Activated CD8-positive, alpha-beta memory T cell treated with anti-CD3 and anti-CD28 coated beads for 48 hours (primary cell): Measurements from ENCODE around the gene FGD6.
"Not testable (repeated sequence)": the region's sequence is repeated elsewhere in the genome, so short reads cannot be mapped to it uniquely, and the experiment has no call there.

Source experiments
- DNase-seq, 3 experiments: peaks; one replicate each; pipeline ENCODE4 v3.0.0-alpha.2; 2020; ENCODE audit warnings: low read depth in 2 of 3, low spot score in 2 of 3

Gene FGD6

DNA sequence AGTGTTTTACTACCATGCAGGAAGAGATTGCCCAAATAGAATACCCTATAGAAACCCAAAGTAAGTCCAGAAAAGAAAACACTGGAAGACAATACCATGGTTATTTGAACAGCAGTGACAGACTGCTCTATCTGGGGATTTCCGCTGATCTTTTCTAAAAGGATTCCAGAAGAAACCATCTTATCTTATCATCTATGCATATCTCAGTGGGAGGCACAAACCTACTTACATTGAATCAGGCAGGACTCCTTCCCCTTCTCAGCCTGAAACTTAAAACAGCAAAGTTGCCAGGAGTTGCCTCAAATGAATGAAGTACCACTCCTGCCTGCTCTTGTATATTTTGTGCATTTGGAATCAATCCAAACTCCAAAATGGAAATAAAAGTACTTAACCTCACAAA, 87.2 kb downstream of the FGD6 start:
- DNase-seq: no peak

DNA sequence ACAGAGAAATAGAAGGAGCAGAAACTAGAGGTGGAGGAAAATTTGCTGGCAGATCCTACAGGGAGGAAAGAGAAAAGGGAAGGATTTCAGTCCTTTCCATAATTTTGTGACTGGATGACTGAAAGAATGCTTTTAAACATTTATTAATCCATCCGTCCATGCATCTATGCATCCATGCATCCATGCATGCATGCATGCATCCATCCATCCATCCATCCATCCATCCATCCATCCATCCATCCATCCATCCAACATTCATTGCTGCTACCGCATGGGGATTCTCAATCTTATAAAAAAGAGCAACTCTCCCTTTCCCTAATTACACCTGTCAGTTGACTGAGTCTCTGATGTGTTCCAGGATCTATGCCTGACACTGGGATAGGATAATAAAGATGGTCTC, 88.2 kb downstream of the FGD6 start:
- DNase-seq: no peak

- no peak for DNase-seq
Observed at GRCh38 chr12:95126736-95127135, 90.5 kb downstream of the FGD6 start.

DNA sequence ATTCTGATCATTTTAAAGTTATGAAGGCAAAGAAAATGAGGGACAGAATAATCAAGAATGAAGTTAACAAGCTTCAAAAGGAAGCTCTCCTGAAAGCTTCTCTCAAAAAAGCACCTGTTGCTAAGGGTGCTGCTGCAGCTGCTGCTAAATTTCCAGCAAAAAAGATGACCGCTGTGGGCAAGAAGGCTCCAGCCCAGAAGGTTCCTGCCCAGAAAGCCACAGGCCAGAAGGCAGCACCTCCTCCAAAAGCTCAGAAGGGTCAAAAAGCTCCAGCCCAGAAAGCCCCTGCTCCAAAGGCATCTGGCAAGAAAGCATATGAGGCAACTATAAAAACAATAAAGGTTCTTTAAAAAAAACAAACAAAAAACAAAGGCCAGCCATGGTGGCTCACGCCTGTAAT, 91.2 kb downstream of the FGD6 start:
- DNase-seq: no peak

DNA sequence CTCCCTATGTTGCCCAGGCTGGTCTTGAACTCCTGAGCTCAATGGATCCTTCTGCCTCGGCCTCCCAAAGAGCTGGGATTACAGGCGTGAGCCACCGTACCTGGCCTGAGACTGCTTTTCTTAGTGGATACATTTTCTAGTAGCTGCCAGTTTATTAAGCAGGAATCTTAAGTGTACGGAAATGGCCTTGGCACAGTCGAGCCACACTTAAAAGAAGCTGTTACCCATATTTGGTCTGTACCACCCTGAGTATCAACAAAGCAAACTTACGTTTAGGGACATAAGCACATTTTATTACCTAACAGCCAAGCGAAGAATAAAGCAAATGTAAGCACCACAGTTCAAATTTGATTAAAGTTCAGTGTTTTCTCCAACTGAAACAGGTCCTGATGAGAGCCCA, 93.2 kb downstream of the FGD6 start:
- DNase-seq: no peak

GRCh38 chr12:95118788-95119179, 98.5 kb downstream of the FGD6 start:
- no peak for DNase-seq

DNA sequence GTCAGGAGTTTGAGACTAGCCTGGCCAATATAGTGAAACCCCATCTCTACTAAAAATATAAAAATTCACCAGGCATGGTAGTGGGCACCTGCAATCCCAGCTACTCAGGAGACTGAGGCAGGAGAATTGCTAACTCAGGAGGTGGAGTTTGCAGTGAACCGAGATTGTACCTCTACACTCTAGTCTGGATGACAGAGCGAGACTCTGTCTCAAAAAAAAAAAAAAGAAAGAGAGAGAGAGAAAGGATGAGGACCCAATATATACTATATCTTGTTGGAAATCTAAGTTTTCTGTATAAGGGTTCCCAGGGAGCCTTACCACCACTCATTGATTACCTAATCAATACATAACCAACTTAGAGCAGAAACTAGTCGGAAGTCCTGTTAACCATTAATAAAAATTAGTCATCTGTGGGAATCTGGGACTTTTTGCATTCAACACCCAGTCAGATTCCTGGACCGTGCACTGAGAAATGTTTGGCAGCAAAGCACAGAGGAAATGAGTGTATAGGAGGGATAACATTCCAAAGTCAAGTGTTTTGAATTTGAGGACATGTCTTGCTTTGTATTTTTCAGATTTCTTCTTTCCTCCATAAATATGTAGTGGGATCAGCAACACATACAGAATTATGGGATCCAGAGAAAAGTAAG, 99.0 kb downstream of the FGD6 start:
- DNase-seq: no peak

DNA sequence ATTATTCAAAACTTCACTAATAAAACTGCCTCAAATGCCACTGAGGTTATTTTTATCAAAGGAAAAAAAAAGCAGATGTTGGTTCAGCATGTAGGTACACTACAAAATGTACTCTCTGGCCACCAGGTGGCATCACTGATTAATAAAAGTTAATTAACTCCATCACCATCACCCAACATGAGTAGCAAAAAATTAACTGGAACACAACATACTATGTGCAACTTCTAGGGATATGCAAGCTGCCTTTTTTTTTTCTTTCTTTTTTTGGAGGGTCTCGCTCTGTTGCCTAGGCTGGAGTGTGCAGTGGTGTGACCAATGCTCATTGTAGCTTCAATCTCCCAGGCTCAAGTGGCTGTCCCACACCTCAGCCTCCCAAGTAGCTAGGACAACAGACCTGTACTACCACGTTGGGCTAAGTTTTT, 100.1 kb downstream of the FGD6 start:
- peak in 1 of 3 experiments; percentile 13 for DNase-seq

GRCh38 chr12:95116773-95117172, 100.5 kb downstream of the FGD6 start:
- DNase-seq: no peak

DNA sequence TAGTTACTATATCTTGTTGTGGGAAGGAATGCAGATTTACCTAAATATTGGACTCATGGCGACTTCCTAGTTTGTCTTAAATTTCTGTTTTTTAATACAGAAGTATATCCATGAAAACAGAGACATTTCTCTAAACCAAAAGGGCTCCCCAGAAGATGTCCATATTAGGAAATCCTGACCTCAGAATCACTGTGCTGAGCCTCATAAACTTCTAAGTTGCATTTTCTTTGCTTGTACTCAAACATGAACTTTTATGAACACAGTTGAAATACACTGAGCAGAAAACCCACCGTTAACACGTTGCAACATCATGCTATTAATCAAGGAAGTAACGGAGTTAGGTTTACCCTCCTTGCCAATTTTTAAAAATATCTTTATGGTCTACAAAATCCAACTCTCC, 100.9 kb downstream of the FGD6 start:
- DNase-seq: no peak

- DNase-seq: no peak
Observed at GRCh38 chr12:95115641-95116040, 101.6 kb downstream of the FGD6 start.

- DNase-seq: no peak
Observed at GRCh38 chr12:95114766-95115405, 102.4 kb downstream of the FGD6 start.

- no peak for DNase-seq
Observed at GRCh38 chr12:95107362-95107761, 109.9 kb downstream of the FGD6 start.

DNA sequence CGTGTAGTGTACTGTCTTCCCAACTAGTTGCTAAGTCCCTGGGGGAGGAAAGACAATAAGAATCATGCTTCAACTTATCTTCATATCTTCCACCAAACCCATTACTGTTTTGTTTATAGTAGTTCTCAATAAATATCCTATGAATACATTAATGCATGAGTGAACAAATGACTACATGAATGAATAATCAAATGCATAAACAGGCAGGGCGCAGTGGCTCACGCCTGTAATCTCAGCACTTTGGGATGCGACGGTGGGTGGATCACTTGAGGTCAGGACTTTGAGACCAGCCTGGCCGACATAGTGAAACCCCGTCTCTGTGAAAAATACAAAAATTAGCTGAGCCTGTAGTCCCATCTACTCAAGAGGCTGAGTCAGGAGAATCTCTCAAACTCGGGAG, 111.7 kb downstream of the FGD6 start:
- no peak for DNase-seq

GRCh38 chr12:95104919-95105452, 112.3 kb downstream of the FGD6 start:
- no peak for DNase-seq

DNA sequence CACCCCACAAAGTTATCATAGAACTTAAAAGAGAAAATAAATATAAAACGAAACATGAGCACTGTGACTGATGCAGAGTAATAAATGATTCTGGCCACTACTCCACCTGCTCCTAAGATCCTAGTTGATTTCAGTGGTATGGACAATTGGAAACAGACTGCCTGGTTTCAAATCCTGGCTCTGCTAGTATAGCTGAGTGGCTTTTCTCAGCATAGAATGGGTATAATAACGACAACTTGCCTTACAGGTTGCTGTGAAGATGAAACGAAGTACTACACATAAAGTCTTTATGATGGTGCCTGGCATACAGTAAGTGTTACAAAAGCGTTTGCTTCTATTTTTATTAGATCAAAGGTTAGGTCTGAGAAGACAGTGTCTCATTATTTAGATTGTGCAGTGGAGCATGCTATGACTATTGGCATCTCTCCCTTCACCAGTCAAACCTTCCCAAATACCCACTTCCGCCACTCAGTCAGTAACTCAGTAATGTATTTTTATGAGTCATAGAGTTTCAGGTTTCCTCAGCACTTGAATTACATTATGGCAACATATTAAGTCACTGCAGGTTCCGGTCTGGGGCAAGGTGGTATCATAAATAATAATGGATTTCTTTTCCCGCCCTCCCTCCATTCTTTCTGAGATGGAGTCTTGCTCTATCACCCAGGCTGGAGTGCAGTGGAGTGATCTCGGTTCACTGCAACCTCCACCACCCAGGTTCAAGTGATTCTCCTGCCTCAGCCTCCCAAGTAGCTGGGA, 114.2 kb downstream of the FGD6 start:
- DNase-seq: no peak

DNA sequence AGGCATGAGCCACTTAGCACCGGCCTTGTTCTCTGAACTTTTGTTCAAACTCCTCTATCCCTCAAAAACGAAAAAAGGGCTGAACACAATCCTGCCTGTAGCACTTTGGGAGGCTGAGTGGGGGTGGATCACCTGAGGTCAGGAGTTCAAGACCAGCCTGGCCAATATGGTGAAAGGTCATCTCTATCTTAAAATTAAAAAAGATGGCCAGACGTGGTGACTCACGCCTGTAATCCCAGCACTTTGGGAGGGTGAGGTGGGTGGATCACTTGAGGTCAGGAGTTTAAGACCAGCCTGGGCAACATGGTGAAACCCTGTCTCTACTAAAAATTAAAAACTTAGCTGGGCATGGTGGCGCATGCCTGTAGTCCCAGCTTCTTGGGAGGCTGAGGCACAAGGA, 115.3 kb downstream of the FGD6 start:
- DNase-seq: not testable (repeated sequence)

GRCh38 chr12:95100264-95101190, 116.7 kb downstream of the FGD6 start:
- no peak for DNase-seq

DNA sequence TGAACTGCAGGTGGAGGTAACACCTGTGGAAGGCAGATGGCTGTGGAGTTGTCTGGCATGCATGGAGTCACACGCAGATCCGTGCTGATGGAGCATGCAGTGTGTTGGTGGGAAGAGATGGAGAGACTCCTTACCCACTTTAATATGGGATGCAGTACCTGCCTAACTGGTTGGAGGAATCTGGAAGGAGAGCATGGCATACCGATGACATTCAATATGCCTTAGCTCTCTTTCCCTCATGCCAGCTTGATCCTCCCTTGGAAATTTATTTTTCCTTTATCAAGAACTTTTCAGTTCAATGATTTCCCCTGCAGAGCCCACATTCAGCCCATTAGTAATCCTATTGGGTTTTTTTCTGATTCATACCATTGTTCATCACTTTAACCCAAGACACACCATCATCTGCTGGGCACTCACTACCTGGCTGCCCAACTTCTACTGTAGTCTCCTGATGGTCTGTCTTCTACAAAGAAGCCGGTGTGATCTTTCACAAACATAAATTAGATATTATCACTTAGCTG, 117.9 kb downstream of the FGD6 start:
- no peak for DNase-seq

DNA sequence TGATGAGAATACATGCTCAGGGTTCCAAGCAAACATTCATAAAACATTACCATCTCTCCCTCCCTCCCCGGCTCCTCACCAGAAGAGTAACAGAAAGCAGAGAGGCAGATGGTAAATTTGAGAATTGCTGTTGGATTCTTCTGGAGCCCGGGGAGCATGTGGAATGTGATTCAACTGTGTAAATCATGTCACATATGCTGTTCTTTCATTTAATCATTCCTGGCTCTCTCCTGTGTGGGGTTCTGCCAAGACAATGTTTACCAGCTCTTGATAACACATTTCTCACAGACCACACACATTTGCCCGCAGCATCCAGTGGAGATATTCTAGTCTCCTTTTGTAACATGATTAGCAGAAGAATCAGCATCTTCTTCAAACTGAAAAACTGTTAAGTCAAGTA, 120.4 kb downstream of the FGD6 start:
- DNase-seq: no peak

- DNase-seq: no peak
Observed at GRCh38 chr12:95096378-95096777, 120.9 kb downstream of the FGD6 start.
